HepG2 (cell line): ENCODE results near the gene KDM4B. TPM values are rescaled to one million over a fixed set of nuclear protein-coding genes. Genes with fewer than 3 reads are reported as not detected.

Source experiments
- ATAC-seq: fragments of 200-7000 bp; cut with Tn5 transposase; 3 replicates; pipeline ENCODE4 v1.9.1; 2020; ENCODE audit warnings: mild to moderate bottlenecking, moderate library complexity
- BruUV-seq: library from RNA; stranded (reverse); fragments of 400-500 nt; replicated peaks from 2 replicates; lab custom pipeline; 2021; lab: Mats Ljungman, UMichigan
- CTCF ChIA-PET: fragments of 300-600 bp; formaldehyde crosslinking; extraction: SDS; loops from one replicate; lab custom pipeline; 2021; ENCODE audit warnings: low total read pairs, inconsistent platforms, low intra/inter-chr PET ratio; lab: Yijun Ruan, JAX
- POLR2A ChIA-PET: fragments of 350-600 bp; sonication (Branson Sonifier 250); formaldehyde crosslinking; loops from one replicate; lab custom pipeline; 2020; ENCODE audit warnings: antibody characterized with exemption, inconsistent platforms; lab: Yijun Ruan, JAX
- DNase-seq: peaks from one replicate; pipeline ENCODE4 v3.0.0-alpha.2; 2015; ENCODE audit warnings: low spot score
- FAIRE-seq: peaks from 3 replicates; lab custom pipeline; 2011; peaks lifted over from hg19 to GRCh38; lab: Jason Lieb, UNC
- H2AFZ ChIP-seq: one replicate; pipeline ENCODE4 v1.6.1; 2011; ENCODE audit warnings: low read length, inconsistent platforms
- H3K27ac ChIP-seq: fragments of 300-600 bp; 3 replicates; pipeline ENCODE4 v1.8.0; 2011; ENCODE audit warnings: mixed run types, mild to moderate bottlenecking, mixed read lengths, low read length, inconsistent platforms; ENCODE audit not compliant: insufficient read depth; ENCODE audit errors: extremely low read length
- H3K27me3 ChIP-seq, 2 experiments: fragments of 200-600 bp in 1 of 2; 2 replicates in 1 of 2; 3 replicates in 1 of 2; pipeline versions ENCODE4 v1.6.0 to v1.8.0; 2011; ENCODE audit warnings: low read length in 2 of 2, mild to moderate bottlenecking in 2 of 2, moderate library complexity in 2 of 2, inconsistent platforms in 1 of 2; ENCODE audit not compliant: insufficient read depth in 2 of 2, control insufficient read depth in 1 of 2
- H3K36me3 ChIP-seq, 2 experiments: fragments of 200-600 bp in 1 of 2; replicated peaks in 1 of 2; 2 replicates in 1 of 2; 3 replicates in 1 of 2; pipeline versions ENCODE4 v1.5.1 to v1.8.0; 2011; ENCODE audit warnings: low read length in 2 of 2, inconsistent platforms in 1 of 2; ENCODE audit not compliant: insufficient read depth in 2 of 2, control insufficient read depth in 1 of 2
- H3K4me1 ChIP-seq: 2 replicates; pipeline ENCODE4 v1.5.1; 2012; ENCODE audit warnings: low read length, inconsistent platforms; ENCODE audit not compliant: insufficient read depth
- H3K4me2 ChIP-seq: 2 replicates; pipeline ENCODE4 v1.6.0; 2011; ENCODE audit warnings: low read depth, low read length, inconsistent platforms
- H3K4me3 ChIP-seq, 3 experiments: fragments of 200-600 bp in 1 of 3; sonication (generic), shearing (Covaris generic) in 1 of 3; replicated peaks in 1 of 3; 2 replicates each; pipeline ENCODE4 v1.5.1; 2011 to 2016; ENCODE audit warnings: low read length in 3 of 3, inconsistent platforms in 2 of 3, low read depth in 2 of 3, mild to moderate bottlenecking in 2 of 3, control low read depth in 1 of 3, mixed read lengths in 1 of 3; ENCODE audit not compliant: insufficient read depth in 1 of 3
- H3K79me2 ChIP-seq: one replicate; pipeline ENCODE4 v1.6.1; 2011; ENCODE audit warnings: low read length, inconsistent platforms; ENCODE audit not compliant: insufficient read depth
- H3K9ac ChIP-seq: 2 replicates; pipeline ENCODE4 v1.6.0; 2011; ENCODE audit warnings: mild to moderate bottlenecking, low read depth, low read length, inconsistent platforms; ENCODE audit not compliant: insufficient read depth
- H3K9me3 ChIP-seq: 2 replicates; pipeline ENCODE4 v1.5.1; 2012; ENCODE audit warnings: mild to moderate bottlenecking, low read length
- H4K20me1 ChIP-seq: 2 replicates; pipeline ENCODE4 v1.6.0; 2011; ENCODE audit warnings: inconsistent platforms, mild to moderate bottlenecking, low read length, moderate library complexity; ENCODE audit not compliant: insufficient read depth
- FOXO4 ChIP-seq: sonication (generic); formaldehyde crosslinking; conservative IDR thresholded peaks from 2 replicates; pipeline ENCODE4 v1.8.1; 2023; ENCODE audit warnings: missing genetic modification reagents
- IRF2 ChIP-seq: IDR thresholded peaks from 2 replicates; pipeline ENCODE4 v1.6.1; 2018; ENCODE audit warnings: missing genetic modification reagents, missing compliant biosample characterization
- LCORL ChIP-seq, 2 experiments: fragments of 450-650 bp in 1 of 2; sonication (generic) in 1 of 2; formaldehyde crosslinking in 1 of 2; IDR thresholded peaks; 2 replicates each; pipeline versions ENCODE4 v1.5.0 to v1.6.1; 2017 to 2020; ENCODE audit warnings: antibody characterized with exemption in 1 of 2, missing genetic modification reagents in 1 of 2
- NFKBIZ ChIP-seq: IDR thresholded peaks from 2 replicates; pipeline ENCODE4 v1.6.1; 2018; ENCODE audit warnings: missing genetic modification reagents, missing compliant biosample characterization
- TRIM24 ChIP-seq: sonication (generic); formaldehyde crosslinking; IDR thresholded peaks from 2 replicates; pipeline ENCODE4 v1.8.0; 2022; ENCODE audit warnings: mild to moderate bottlenecking, missing genetic modification reagents
- ZNF33A ChIP-seq: sonication (generic); formaldehyde crosslinking; IDR thresholded peaks from 2 replicates; pipeline ENCODE4 v1.5.1; 2020; ENCODE audit warnings: missing genetic modification reagents, mild to moderate bottlenecking, moderate library complexity, borderline replicate concordance
- WGBS: methylation state at CpG from one replicate; pipeline ENCODE4 v1.1.6; 2017; ENCODE audit warnings: low lambda C conversion rate; 5-methylcytosine and 5-hydroxymethylcytosine counted together
- in situ Hi-C: cut with HindIII; loops from 2 replicates; pipeline ENCODE4 v1.10.0; 2017; ENCODE audit warnings: low pct_unique_long_range_greater_than_20kb; ENCODE audit not compliant: extremely low pct_ligation_motif_present
- intact Hi-C: fragments of 100-400 bp; cut with micrococcal nuclease; formaldehyde crosslinking; loops from one replicate; pipeline ENCODE4 v1.10.0; 2022; ENCODE audit not compliant: unreplicated experiment
- polyA plus RNA-seq, 8 experiments: library from polyadenylated mRNA; depleted of rRNA in 3 of 8; stranded (reverse) in 7 of 8; unstranded in 1 of 8; fragments of >200 nt; fragmentation: Illumina TruSeq in 4 of 8; extraction: Trizol in 4 of 8; gene quantifications; 2 replicates each; pipeline versions ENCODE4 v1.2.1 to v1.2.3, GENCODE V29; 2011 to 2016; ENCODE audit warnings: low read depth in 4 of 8, missing spikeins in 1 of 8, mixed read lengths in 1 of 8; ENCODE audit not compliant: insufficient read depth in 1 of 8
- total RNA-seq, 5 experiments: library from RNA; depleted of rRNA; stranded (reverse); fragments of >200 nt; fragmentation: Illumina TruSeq; extraction: Trizol; gene quantifications; 2 replicates each; pipeline ENCODE4 v1.2.3, GENCODE V29; 2016; ENCODE audit warnings: low read depth in 1 of 5

Gene KDM4B
- total and polyA plus RNA-seq, 2 of the 13 experiments (the other 11 are each of a cell fraction or from before 2014, with no cell fraction given): 4.9 to 14.6 TPM

DNA sequence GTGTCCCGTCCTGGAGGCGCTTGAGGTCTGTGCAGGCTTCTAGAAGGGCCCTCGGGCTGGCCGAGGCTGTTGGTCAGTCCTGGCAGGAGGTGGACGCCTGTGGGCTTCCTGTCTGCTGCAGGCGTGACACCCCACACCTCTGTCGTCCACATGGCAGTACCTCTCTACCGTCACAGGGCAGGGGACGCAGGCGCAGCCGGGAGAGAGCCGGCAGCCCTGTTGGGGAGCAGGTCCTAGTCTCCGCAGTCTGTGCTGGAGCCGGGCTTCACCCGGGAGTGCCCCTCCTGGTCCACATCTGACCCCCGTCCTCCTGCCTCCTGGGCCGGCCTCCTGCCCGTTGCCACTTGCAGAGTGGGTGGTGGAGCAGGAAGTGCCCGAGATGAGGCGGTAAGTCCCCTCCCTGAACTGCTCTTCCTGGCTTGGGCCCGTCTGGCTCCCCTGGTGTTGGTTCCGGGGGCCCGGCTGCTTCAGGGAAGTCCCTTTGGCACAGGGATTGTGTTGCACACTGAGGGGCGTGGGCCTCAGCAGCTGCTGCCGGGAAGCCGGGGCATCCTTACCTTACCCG, 106.0 kb downstream of the KDM4B start:
- FAIRE-seq: no peak
- Histone ChIP-seq H3K9ac (no peak overlapping the region), H3K4me2 (no peak overlapping the region), H3K27ac (no peak overlapping the region), H4K20me1 (0 out of 2 replicates have a peak, but pooled peaks cover 2% of the 10 kb centered on the region), H3K36me3 (peaks cover 15 to 53% of the 10 kb centered on the region in 2 experiments), H3K4me1 (no peaks in the 10 kb centered on the region), H3K4me3 (no peak overlapping the region), H3K79me2 (no peaks in the 10 kb centered on the region), H3K9me3 (no peaks in the 10 kb centered on the region), H2AFZ (no peak overlapping the region), H3K27me3 (no peaks in the 10 kb centered on the region; a peak in 1 of 5 replicates)
- intact Hi-C loops: no loop called here
- no peak for DNase-seq
- 94% methylated on average over 10 of the region's 27 CpGs for WGBS
- no peak for ATAC-seq
- POLR2A ChIA-PET: no interaction called here
- CTCF ChIA-PET: no interaction called here
- TF ChIP-seq FOXO4 (CRISPR knock-in tag): 0 out of 2 replicates have a peak, but pooled peaks have one; percentile 11
- no peak for TF ChIP-seq NFKBIZ (CRISPR knock-in tag)
- in situ Hi-C loops: no loop called here
- BruUV-seq: no TSS peak

DNA sequence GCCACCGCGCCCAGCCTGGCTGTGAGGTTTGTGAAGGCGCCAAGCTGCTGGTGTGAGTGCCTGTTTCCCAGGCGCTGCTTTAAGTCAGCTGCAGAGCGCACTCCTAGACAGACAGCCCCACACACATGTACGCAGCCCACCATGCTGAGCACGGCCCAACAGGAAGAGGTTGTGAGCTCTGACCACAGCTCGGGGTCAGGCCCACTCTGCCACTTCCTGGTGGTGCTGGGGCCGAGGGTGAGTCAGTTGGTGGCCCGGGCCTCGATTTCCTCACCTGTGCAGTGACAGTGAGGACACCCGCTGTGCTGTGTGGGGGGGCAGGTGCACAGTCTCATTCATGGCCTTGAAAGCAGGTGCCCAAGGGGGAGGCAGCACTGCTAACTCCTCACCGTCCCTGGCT, 106.7 kb downstream of the KDM4B start:
- ChIA-PET CTCF (no interaction called here), POLR2A (no interaction called here)
- Histone ChIP-seq H2AFZ (no peak overlapping the region), H3K79me2 (no peaks in the 10 kb centered on the region), H3K27me3 (no peaks in the 10 kb centered on the region; a peak in 1 of 5 replicates), H3K4me2 (no peak overlapping the region), H3K9ac (no peak overlapping the region), H3K27ac (no peak overlapping the region), H3K4me3 (no peak overlapping the region), H3K36me3 (peaks cover 14 to 55% of the 10 kb centered on the region in 2 experiments), H3K9me3 (no peaks in the 10 kb centered on the region), H4K20me1 (no peaks in the 10 kb centered on the region), H3K4me1 (no peaks in the 10 kb centered on the region)
- no peak for FAIRE-seq
- no peak for TF ChIP-seq TRIM24
- TF ChIP-seq LCORL (IDR thresholded peaks at IDR 0.05): no peak
- no peak for TF ChIP-seq LCORL (CRISPR knock-in tag; IDR thresholded peaks at IDR 0.05)
- TF ChIP-seq ZNF33A (CRISPR knock-in tag): no peak
- TF ChIP-seq IRF2 (CRISPR knock-in tag): no peak
- no peak for DNase-seq
- ATAC-seq: no peak
- BruUV-seq: no TSS peak
- 97% methylated on average over 4 of the region's 13 CpGs for WGBS
- intact Hi-C loops (no loop called here), in situ Hi-C loops (no loop called here)
